Testis (tissue), 3 donors: ENCODE data around the gene HPF1. TPM values are rescaled to one million over a fixed set of nuclear protein-coding genes. Genes with fewer than 3 reads are reported as not detected.

Experiments
- DNase-seq: peaks from one replicate; pipeline ENCODE4 v3.0.0-alpha.2; 2019
- H3K27ac ChIP-seq, 2 donors: fragments of 200-600 bp; sonication (generic); one replicate each; pipeline ENCODE4 v1.5.1; 2019
- H3K27me3 ChIP-seq: fragments of 200-600 bp; sonication (generic); one replicate; pipeline ENCODE4 v1.5.1; 2019
- H3K36me3 ChIP-seq: fragments of 200-600 bp; sonication (generic); one replicate; pipeline ENCODE4 v1.5.1; 2017; ENCODE audit warnings: low read depth; ENCODE audit errors: missing control alignments
- H3K4me1 ChIP-seq: fragments of 200-600 bp; sonication (generic); one replicate; pipeline ENCODE4 v1.5.1; 2019
- H3K4me3 ChIP-seq, 2 donors: fragments of 200-600 bp; sonication (generic); one replicate each; pipeline ENCODE4 v1.5.1; 2017 to 2019
- H3K9me3 ChIP-seq: fragments of 200-600 bp; sonication (generic); one replicate; pipeline ENCODE4 v1.5.1; 2017
- POLR2A ChIP-seq: fragments of 450-650 bp; IDR thresholded peaks from one replicate; pipeline ENCODE4 v1.6.1; 2017; ENCODE audit warnings: antibody characterized with exemption, mild to moderate bottlenecking, moderate library complexity
- WGBS, 2 donors: methylation state at CpG; one replicate each; pipeline ENCODE4 v1.1.5; 2018; 5-methylcytosine and 5-hydroxymethylcytosine counted together
- intact Hi-C: fragments of 100-400 bp; cut with DNase I; formaldehyde crosslinking; loops from one replicate; pipeline ENCODE4 v1.15.1; 2023; ENCODE audit warnings: low total_unique reads
- polyA plus RNA-seq: library from polyadenylated mRNA; stranded (reverse); fragments of 350-450 nt; fragmentation: Illumina TruSeq; extraction: RNeasy Lipid Tissue Mini Kit (QIAGEN cat#74804); gene quantifications from one replicate; pipeline ENCODE4 v1.2.3, GENCODE V29; 2014; ENCODE audit warnings: low read depth, low replicate concordance; ENCODE audit not compliant: insufficient read depth
- total RNA-seq, 2 donors: library from RNA; depleted of rRNA; stranded (reverse); fragments of >200 nt; gene quantifications; one replicate each; pipeline ENCODE4 v1.2.3, GENCODE V29; 2016
- TF ChIP-seq, protein P1 (sequence below), 3 experiments: fragments of 450-650 bp in 2 of 3; fragments of 200-600 bp in 1 of 3; sonication (generic) in 1 of 3; IDR thresholded peaks; one replicate each; pipeline ENCODE4 v1.5.1; 2016 to 2019; ENCODE audit warnings: antibody characterized with exemption in 3 of 3, mild to moderate bottlenecking in 2 of 3, moderate library complexity in 1 of 3

Gene HPF1
- total and polyA plus RNA-seq, 3 donors from 2014 or later, result 16.8 to 24.6 (median 18.9) TPM

DNA sequence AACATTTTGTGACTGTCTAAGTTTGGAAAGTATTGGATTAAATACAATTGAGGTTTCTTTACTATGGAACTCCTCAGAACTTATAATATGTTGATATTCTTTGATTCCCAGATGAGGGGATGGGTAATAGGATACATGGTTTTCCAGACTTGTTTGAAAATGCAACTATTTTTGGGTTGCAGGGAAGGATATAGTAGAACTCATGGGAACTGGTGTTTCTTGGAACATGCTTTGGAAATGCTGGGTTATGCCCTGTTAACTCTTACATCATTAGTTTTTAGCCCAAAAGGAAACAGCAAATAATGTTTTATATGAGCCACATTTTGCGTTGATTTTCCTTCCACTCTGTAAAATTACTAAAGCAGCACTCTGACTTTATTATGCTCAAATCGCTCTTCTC, 41.9 kb downstream of the HPF1 start:
- H3K4me3 ChIP-seq, result no peak overlapping the region
- intact Hi-C loops, result no loop called here
- no peak overlapping the region for H3K27ac ChIP-seq
- no peaks in the 10 kb centered on the region for H3K36me3 ChIP-seq
- no peaks in the 10 kb centered on the region for H3K4me1 ChIP-seq
- DNase-seq, result no peak
- WGBS, 2 donors, result 88 to 91% methylated on average over 2 of the region's 2 CpGs
- H3K27me3 ChIP-seq, result no peaks in the 10 kb centered on the region
- no peaks in the 10 kb centered on the region for H3K9me3 ChIP-seq
- no peak for TF ChIP-seq POLR2A
- TF ChIP-seq, protein P1, sequence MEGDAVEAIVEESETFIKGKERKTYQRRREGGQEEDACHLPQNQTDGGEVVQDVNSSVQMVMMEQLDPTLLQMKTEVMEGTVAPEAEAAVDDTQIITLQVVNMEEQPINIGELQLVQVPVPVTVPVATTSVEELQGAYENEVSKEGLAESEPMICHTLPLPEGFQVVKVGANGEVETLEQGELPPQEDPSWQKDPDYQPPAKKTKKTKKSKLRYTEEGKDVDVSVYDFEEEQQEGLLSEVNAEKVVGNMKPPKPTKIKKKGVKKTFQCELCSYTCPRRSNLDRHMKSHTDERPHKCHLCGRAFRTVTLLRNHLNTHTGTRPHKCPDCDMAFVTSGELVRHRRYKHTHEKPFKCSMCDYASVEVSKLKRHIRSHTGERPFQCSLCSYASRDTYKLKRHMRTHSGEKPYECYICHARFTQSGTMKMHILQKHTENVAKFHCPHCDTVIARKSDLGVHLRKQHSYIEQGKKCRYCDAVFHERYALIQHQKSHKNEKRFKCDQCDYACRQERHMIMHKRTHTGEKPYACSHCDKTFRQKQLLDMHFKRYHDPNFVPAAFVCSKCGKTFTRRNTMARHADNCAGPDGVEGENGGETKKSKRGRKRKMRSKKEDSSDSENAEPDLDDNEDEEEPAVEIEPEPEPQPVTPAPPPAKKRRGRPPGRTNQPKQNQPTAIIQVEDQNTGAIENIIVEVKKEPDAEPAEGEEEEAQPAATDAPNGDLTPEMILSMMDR (IDR thresholded peaks at IDR 0.05), result no peak

DNA sequence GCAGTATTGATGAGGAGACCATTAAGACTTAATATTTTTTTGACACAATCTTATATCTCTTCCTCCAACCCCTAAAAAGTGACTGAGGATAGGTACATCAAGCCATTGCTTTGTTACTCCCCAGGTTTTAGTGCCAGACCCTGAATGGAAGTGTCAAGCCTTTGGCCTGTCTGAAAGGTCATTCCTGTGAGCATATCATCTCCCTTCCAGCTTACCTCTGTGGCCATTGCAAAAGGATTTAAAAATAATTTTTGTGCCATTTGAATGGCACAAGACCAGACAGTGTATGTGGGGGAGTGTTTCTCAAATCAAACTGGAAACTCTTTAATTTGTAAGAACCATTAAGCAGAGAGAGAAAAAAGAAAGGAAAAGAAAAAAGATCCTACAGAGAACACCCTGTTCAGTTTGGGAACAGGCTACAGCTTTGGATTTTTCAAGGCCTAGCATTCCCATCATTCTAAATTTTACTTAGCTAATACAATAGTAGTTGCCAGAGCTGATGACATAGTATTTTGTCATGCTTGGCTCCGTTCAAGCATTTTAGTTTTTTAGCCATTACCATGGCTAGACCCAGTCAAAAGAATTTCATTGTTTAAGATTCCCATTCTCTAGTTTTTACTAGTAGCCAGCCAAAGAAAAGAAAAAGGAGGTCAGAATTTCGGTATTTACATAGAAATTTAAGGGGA, 49.6 kb downstream of the HPF1 start:
- Histone ChIP-seq H3K9me3 (no peaks in the 10 kb centered on the region), H3K27ac (peak overlapping the region in 1 of 2 donors; percentile 33), H3K36me3 (no peaks in the 10 kb centered on the region), H3K27me3 (no peaks in the 10 kb centered on the region), H3K4me1 (no peaks in the 10 kb centered on the region), H3K4me3 (no peak overlapping the region)
- intact Hi-C loops, result no loop called here
- DNase-seq, result no peak
- TF ChIP-seq, protein P1 (IDR thresholded peaks at IDR 0.05), result no peak
- WGBS, 2 donors, result 74 to 83% methylated on average over 2 of the region's 2 CpGs

DNA sequence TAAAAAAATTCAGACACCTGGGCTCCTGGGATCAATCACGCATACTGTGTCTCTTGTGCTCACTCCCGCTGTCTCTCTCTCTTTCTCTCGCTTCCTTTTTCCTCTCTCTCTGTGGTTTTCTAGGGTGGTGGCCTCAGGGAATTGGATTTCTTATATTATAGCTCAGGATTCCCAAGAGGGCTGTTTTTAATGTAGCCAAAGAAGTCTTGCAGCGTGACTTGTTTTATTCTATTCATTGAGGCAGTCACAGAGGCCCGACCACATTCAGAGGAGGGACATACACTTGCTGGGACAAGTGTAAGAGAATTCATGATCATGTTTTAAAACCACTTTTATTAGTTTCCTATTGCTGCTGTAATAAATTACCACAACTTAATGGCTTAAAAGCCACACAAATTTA, 59.4 kb downstream of the HPF1 start:
- 94 to 95% methylated on average over 5 of the region's 5 CpGs for WGBS, 2 donors
- Histone ChIP-seq H3K27ac (no peak overlapping the region), H3K4me3 (no peak overlapping the region), H3K4me1 (no peaks in the 10 kb centered on the region), H3K9me3 (no peaks in the 10 kb centered on the region), H3K36me3 (no peaks in the 10 kb centered on the region), H3K27me3 (no peaks in the 10 kb centered on the region)
- intact Hi-C loops, result no loop called here
- no peak for TF ChIP-seq POLR2A
- TF ChIP-seq, protein P1 (IDR thresholded peaks at IDR 0.05), result no peak
- DNase-seq, result no peak

DNA sequence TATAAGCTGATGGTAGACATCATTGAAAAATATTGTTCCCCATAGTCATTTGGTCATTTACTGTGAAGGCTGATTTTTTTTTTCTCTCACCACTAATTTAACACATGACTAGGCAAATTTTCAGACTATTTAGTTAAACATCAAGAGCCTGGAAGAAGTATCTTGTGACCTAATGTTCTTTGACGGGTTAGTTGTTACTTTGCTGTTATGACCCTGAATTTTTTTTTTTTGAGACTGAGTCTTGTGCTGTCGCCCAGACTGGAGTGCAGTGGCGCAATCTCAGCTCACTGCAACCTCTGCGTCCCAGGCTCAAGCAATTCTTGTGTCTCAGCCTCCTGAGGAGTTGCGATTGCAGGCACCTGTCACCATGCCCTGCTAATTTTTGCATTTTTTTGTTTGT, 67.0 kb downstream of the HPF1 start:
- 71 to 84% methylated on average over 5 of the region's 5 CpGs for WGBS, 2 donors
- Histone ChIP-seq H3K4me3 (no peak overlapping the region), H3K4me1 (no peaks in the 10 kb centered on the region), H3K27me3 (no peaks in the 10 kb centered on the region), H3K27ac (no peak overlapping the region), H3K9me3 (no peaks in the 10 kb centered on the region), H3K36me3 (no peaks in the 10 kb centered on the region)
- TF ChIP-seq POLR2A, result no peak
- DNase-seq, result no peak
- intact Hi-C loops, result no loop called here

DNA sequence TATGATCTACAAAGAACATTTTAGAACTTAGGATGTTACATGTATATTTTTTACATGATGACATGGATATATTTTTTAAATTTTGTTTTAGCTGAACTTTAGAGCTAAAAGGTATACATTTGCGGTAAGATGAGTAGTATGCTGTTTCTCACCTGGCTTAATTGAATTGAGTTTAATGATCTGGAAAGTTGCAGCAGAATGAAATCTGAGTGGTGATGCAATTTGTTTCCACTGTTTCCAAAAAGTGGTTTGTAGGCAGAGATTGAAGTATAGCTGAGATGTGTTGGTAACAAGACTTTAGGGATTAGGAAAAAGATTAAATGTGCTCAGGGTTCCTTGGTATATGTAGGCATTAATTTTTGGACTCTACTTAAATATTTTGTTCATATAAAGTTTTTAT, 68.1 kb downstream of the HPF1 start:
- intact Hi-C loops, result no loop called here
- no peaks in the 10 kb centered on the region for H3K4me1 ChIP-seq
- no peak overlapping the region for H3K27ac ChIP-seq
- TF ChIP-seq, protein P1 (IDR thresholded peaks at IDR 0.05), result no peak
- no peak for TF ChIP-seq POLR2A
- no peaks in the 10 kb centered on the region for H3K9me3 ChIP-seq
- H3K36me3 ChIP-seq, result no peaks in the 10 kb centered on the region
- 98% methylated on average over 1 of the region's 1 CpG for WGBS, 2 donors
- no peaks in the 10 kb centered on the region for H3K27me3 ChIP-seq
- no peak overlapping the region for H3K4me3 ChIP-seq
- DNase-seq, result no peak
